Measurements from ENCODE around the gene MYO1B.
A peak's percentile ranks its signal among the peaks of the same experiment; 100 is the strongest.

Gene MYO1B

DNA sequence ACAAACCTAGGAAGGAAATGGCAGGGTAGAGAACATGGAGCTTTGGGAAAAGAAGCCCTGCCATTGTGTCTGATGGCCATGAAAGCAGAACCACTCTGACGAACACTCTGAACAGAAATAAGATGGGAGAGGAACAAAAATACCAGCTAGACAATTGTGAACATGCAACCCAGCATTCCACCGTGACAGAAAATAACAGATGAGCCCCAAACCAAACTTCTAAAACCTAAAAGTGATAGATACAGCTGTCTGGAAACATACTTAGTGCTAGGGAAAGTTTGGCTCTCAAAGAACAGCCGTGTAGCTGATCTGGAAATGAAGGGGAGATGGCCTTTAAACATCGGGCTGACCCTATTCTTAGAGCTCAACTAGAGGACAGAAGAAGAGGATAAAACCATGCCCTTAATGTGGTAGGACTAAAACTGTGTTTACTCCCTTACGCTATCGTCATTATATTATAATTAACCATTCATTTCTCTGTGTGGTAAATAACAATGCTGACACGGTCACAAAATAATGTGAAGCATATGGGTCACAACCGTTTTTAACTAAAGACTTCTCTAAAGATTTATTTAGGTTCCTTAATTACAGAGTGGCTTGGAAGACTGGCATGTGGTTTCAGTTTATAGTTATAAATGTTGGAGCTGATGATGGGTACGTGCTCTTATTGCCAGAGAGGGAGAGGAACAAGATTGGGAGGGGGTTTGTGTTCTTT lies 80.6 kb downstream of the MYO1B start:
- FAIRE-seq, result no peak

DNA sequence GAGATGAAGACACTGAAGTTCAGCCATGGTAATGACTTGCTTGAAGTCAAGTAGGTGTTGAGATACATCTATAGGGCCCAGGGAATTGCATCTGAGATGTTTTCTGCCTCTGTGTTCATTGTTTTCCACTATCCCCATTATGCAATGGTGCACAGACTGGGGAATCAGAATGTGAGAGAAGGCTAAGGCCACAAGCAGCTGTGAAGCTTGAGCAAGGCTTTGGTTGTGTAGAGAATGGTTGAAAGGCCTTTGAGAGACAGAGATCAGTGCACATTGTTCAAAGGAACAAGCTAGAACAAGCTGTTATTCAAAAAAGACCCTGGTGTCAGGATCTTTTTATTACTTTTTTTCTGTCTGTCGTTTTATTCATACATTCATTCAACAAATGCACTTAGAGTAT lies 82.3 kb downstream of the MYO1B start:
- no peak for FAIRE-seq

DNA sequence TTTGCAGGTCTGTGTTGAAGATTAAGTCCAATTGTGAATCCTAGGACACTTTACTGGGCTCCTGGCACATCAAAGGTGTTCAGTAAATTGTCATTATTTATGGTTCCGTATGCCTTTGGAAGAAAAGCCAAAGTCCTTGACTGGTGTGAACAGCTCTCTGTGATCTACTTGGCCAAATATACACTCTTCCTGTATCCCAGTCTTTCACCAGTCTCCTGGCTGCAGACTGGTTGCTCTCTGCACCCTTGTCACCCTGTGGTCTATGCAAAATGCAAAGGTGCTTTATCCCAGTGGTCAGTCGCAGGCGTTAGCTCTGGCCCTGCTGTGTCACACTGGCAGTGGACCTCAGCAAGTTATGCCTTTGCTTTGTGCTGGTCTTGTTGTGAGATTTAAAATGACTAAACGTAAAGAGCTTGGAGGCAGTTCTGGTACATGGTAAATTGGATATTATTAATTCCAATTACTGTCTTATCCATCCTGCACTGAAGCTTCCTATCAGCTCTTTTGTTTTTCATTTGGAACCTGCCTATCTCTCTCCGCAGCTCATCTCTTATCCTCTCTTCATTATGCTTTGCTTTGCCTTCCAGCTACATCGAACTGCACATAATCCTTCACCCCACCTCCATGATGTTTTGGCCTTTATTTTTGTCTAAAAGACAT lies 83.1 kb downstream of the MYO1B start:
- FAIRE-seq, result no peak

DNA sequence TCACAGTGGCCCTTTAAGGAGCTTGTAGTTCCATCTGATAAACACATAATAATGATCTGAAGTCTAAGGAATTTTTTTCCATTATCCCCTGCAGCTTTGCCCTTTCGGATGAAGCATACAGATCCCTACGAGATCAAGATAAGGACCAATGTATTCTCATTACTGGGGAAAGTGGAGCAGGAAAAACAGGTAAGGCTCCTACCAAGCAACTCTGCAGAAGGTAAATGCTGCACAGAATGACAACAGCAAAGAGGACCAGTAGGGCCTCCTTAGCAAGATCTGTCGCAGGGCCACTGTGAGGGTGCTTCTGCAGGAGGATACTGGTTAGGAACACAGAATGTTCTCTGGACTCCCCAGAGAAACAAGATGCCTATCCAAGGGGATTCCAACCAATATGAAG lies 84.6 kb downstream of the MYO1B start:
- FAIRE-seq, result no peak

DNA sequence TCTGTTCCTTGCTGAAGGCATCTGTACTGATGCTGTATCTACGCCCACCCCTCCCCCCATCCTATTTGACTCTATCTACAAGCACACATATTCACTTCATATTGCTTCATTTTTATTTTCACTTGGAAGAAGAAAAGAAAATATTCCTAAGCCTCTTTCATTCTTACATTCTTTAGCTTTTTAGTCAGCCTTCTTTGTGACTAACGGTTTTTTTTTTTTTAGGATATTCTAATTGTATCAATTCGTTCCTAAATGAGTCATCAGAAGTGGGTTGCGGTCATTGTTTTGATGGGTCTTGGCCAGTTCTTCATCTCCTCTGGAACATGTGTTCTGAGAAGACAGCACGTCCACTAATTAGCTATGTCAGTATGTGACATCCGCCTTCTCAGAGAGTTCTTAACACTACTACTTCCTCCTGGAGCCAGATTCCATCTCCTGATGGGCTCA lies 88.7 kb downstream of the MYO1B start:
- no peak for FAIRE-seq

DNA sequence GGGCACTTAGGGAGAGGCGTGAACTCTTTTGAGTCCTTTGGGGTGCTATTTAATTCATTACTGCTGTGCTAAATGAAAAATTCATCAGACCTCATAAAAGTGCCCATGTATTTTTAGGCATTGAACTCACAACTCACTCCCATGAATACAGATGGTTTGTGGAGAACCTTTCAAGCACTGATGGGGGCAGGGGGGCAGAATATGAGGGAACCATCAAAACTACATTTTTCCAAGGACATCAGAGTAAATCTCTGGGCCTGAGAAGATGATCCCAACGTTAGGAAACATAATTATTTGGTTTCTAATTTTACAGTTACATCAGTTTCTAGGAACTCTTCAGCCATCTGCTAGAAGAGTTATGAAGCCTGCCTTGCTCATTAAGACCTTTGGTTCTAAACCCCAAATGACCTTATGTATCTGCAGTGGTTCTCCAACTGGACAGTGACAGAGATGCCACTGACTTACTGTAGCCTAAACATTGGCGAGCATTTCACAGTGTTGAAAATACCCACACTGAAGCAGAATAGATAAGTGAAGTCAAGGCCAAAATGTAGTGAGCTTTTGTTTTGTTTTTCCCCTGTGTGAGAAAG lies 90.8 kb downstream of the MYO1B start:
- FAIRE-seq, result no peak

DNA sequence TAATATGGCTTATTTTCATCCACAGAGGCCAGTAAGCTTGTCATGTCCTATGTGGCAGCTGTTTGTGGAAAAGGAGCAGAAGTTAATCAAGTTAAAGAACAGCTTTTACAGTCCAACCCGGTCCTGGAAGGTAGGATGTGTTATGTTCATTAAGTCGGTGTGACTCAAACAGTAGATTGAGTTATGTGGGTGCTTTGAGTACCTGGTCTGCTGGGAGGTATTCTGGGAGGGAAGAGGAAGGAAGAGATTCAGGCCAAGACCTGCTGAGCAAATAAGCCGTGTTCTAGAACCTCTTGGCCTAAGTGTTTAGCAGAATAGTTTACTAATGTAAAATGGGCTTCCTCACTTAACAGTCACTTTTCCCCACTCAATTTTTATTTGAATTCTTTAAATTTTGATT lies 96.2 kb downstream of the MYO1B start:
- FAIRE-seq, result no peak

DNA sequence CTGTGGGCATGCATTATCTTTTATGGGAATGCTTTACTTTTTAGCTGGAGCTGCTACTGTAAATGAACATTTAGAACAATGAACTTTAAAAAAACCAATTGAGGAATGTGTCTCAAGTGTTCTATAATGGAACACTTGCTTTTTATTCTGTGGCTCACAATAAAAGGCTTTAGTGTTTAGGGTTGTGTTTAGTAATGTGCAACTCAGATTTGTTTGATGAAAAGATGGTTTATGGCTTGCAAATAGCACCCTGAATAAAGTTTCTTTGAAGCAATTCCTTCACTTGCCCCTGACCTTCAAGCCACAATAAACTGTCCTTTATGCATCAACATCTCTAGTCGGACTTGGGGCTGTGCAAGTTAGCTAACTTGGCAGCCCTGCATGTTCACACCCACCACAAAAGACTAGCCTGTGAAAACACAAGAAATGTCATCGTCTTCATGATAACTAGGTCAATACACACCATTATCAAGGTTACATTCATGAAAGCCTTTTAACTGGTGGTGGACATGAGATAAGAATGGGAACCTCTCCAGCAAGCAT lies 98.7 kb downstream of the MYO1B start:
- FAIRE-seq, result no peak

DNA sequence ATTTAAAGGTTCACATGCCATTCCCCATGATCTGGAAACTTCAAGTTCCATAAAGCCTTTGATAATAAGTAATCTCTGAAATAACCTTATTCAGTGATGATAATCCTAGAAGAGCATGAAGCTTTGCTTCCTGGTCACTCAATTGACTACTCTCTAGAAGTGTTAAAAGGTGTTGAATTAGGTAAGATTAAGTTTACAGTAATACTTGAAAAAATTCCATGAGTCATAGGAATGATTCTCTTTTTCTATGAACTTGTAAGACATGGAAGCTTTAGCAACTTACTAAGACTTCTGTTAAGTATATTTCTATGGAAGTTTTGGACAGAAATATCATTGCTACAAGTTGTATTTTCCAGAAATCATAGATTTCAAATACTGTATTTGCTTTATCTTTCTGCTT lies 100.6 kb downstream of the MYO1B start:
- FAIRE-seq, result no peak

DNA sequence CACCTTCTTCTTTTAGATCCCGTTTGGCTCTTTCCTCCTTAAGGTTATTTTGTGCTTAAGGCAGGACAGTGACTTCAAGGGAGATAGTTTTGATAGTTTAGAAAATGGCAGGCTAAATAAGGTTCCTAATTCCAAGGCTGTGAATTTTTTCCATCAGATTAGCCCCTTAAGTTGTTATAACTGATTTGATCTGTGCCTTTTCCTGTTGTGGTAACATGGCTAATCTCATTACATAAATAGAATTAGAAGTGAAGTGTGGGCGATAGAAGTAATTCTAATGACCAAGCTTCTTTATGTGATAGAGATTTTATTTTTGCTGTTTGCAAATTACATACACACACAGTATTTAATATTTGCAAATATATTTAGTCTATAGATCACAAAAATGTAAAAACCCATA lies 102.0 kb downstream of the MYO1B start:
- FAIRE-seq, result no peak

DNA sequence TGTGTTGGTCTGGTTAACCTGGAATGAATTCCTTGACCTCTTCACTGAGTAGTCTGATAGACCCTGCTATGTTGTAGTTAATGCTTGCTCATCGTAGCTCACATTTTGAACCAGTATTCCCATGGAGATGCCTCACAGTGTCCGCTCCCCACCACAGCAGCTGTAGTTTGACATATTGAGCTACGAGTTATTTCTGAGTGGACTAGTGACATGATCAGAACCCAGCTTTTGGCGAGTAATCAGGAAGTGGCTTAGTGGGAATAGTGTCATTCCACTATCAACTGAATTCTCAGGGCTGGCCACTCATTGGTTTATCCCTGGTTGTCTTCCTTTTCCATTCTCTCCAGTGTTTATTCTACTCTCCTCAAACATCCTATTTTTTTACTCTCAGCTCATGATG lies 102.7 kb downstream of the MYO1B start:
- no peak for FAIRE-seq

DNA sequence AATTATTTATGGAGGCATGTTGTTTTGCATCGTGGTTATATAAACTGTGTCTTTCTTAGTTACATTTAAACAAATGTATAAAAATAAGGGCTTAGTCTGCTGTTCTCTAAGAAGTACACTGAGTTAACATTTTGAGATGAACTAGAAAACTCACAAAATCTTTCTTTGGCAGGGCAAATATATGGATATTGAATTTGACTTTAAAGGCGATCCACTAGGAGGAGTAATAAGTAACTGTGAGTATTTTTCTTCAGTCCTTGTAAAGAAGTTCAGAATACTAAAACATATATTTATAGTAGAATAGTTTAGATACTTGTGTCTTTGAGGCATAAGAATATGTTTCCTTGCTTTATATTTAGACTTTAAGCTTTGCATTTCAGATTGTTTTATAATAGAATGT lies 104.8 kb downstream of the MYO1B start:
- FAIRE-seq, result peak; percentile 18

DNA sequence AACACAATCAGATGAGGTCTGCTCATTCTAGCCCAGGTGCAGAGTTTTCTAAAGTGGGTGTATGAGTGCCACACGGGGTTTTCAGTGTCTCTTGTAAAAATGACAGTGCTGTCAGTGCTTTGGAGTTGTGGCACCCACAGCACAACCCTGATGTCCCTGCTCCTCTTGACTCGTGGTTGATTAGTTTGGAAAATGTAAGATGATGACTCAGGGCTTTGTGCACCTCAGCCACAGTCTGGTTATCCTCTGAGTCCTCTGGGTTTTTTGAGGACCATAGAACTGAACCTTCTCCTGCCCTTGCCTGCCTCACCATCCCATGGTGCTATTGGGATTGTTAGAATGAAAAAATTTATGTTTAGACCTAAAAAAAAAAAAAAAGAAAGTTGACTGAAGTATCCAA lies 105.6 kb downstream of the MYO1B start:
- no peak for FAIRE-seq

DNA sequence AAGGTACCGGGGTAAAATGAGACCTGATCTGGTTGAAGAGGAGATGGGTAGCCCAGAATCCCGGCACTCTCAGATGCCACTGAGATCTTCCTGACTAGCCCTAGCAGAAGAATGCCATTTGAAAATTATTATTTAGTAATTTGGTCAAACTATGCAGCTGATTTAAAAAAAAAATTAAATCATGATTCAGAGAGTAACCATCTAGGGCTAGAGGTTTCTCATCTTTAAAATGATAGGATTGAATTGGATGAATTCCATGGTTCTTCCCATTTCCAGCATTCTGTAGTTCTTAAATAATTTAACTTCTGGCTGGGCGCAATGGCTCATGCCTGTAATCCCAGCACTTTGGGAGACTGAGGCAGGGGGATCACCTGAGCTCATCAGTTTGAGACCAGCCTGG lies 106.1 kb downstream of the MYO1B start:
- FAIRE-seq, result no peak

DNA sequence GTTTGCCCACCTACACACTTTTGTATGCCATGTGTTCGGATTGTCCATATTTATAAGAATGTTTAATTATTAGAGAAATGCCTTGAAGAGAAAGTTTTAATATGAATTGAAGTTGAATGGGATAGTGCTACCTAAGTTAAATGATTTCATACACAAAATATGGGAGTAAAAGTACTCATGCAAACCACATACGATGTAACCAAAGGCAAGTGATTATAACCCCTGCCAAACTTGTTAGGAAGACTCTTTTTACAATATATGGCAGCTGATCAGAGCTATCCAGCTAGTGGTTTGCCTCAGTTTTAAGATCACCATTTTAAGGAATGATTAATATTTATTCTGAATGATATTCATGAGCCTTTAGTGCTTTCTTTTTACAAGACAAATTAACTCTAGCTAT lies 106.7 kb downstream of the MYO1B start:
- no peak for FAIRE-seq

DNA sequence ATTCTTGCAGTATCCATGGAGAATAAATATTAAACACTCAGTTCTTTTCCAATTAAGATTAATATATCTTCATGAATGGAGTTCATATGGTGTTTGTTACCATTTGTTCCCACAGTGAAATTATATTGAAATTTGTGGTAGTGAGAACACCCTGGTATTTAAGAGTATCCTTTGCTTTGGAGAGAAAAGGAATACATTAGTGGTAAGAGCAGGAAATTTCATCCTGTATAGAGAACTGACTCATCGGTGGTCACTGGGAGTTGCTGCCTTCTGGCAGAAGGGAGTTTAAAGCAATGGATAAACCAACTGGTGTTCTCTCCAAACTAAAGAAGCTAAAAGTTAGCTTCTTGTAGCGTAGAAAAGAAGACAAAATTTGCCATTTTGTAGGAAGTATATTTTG lies 107.3 kb downstream of the MYO1B start:
- no peak for FAIRE-seq

DNA sequence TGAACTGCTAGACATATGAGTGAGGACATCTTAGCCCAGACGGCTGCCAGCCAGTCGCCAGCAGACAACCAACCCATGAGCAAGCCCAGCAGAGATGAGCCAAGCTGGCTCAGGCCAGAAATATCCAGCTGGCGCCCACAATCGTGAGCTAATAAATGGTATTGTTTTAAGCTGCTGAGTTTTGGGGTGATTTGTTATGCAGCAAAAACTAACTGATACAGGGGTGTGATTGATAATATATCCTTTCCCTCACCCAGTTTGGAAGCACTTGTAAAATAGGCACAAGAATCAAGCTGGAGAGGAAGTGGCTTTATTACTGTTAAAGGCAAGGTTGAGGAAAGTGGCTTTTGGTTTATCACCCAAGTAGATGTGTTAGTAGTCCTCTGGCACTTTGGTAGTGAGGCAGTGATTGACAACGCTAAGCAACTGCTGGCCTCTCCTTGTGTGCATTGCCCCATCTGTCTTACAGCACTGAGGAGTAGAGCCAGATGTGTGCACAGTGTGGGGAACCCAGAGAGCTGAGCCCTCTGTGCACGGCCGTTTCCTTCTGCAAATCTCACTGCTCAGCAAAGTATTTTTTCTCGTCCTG lies 110.1 kb downstream of the MYO1B start:
- no peak for FAIRE-seq

DNA sequence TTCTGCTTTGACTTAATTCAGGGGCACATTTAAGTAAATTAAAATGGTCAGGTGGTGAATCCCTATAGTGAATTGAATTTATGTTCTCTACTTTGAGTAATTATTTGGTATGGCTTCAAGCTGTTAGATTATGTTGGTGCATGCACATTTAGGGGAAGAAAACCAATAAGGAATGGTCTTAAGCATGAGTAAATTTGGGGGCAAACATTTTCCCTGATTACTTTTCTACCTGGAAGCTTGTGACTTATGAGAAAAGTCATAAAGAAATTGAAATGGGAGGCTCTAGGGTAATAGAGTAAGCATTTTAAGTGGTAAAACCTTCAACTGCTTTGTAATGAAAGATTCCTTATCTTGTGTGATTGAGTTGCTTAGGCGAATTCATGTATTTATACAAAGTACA lies 112.5 kb downstream of the MYO1B start:
- no peak for FAIRE-seq

DNA sequence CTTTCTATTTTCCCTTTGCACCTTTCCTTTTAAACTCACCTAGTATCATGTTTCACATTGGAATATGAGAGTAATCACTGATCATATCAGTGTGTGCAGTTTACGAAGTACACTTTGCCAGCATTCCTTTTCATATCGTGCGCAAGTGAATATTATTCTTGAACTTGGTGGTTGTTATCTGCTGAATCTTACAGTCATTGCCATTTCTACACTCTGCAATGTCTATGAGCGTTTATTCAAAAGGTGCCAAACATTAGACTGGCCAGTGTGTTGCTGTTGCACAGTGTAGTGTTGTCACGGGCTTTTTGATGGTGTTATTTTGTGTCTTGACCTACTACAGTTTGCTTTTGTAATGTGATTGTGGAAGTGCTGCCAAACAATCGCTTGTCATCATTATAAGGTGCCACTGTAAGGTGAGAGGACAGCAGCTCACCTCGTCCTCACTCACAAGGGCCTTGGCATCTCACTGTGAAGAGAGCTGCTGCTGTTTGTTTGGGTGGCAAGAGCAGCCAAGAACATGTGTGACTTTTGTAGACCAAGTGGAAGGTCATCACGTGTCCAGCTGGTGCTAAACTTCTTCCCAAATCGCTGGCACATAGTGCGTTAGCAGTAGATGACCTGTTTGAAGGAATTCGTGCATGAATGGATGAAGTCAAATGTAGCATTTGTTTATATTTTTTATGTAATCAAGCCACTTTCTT lies 113.3 kb downstream of the MYO1B start:
- FAIRE-seq, result no peak

DNA sequence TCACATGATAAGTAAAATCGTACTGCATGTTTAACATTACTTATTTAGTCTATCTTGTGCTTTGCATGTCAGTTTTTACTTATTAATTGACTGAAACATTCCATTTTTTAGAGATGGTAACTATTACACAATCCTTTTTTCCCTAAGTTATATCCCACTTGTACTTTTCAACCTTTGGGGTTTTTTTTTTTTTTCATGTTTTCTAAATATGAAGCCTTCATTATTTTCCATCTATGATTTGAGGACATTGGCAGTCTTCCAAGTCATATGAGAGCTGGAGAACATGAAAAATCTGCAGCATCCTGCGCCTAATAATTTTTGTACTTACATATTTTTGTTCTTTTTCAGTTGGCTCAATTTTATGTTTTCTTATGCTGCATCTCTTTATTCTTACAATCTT lies 113.9 kb downstream of the MYO1B start:
- no peak for FAIRE-seq

DNA sequence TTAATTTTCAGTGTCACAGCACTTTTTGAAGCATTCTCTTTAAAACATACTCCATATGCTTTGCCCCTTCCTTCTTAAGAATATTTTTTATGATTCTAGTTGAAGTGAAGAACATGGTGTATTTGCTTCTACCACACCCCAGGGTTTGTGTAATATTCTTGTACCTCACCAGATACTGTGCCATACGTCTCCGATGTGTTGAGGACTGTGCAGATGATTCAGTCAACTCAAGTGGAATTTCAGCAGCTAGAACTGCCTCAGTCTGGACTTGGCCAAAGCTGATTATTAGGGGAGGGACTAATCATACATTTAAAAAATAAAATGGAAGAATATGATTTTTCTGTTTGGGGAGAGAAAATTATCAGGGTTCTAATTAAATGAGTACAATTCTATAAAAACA lies 115.7 kb downstream of the MYO1B start:
- FAIRE-seq, result no peak

DNA sequence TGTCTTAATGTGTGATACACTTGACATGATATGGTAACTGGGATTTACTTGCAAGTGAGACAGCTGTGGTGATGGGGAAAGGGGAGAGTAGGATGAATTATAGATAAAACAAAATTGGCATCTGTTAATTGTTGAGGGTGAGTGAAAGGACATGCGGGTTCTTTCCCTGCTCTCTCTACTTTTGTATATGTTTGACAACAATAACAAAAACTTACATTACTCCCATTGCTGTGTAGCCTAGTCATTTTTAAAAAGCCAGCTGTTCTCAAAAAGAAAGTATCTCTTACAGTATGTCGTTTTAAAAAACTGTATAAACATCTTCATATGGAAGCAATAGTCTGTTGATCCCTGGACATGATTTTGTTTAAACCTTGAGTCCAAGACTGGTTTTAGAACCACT lies 117.6 kb downstream of the MYO1B start:
- FAIRE-seq, result no peak

DNA sequence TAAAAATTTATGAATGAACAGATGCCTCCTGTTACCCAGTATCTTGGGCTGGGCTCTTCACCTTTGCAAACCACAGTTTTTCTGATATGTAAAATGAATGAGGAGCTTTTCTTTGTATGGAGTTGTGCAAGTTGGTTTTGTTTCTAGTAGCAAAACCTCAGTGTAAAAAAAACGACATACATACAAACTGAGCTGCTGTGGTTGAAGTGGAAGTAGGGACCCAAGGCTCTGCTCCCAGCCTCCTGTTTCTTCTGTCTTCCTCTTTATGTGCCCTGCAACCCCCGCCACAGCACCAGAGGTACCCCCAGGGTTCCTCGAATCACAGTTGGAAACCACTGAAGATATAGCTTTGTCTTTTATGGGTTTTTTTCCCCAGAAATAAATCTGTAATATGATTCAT lies 118.1 kb downstream of the MYO1B start:
- FAIRE-seq, result no peak
